ENCODE data around the gene BCAR1.
"Not testable (repeated sequence)": the region's sequence is repeated elsewhere in the genome, so short reads cannot be mapped to it uniquely, and the experiment has no call there.

Gene BCAR1

GRCh38 chr16:75269358-75269757, 17.9 kb upstream of the BCAR1 start:
- DNase-seq (ENCODE audit: low read depth) = not testable (repeated sequence)

GRCh38 chr16:75267631-75268264, 16.3 kb upstream of the BCAR1 start:
- DNase-seq (ENCODE audit: low read depth) = no peak

GRCh38 chr16:75266738-75267630, 15.6 kb upstream of the BCAR1 start:
- no peak for DNase-seq (ENCODE audit: low read depth)

GRCh38 chr16:75265911-75266701, 14.7 kb upstream of the BCAR1 start:
- no peak for DNase-seq (ENCODE audit: low read depth)

GRCh38 chr16:75264999-75265910, 13.8 kb upstream of the BCAR1 start:
- DNase-seq (ENCODE audit: low read depth) = no peak

DNA sequence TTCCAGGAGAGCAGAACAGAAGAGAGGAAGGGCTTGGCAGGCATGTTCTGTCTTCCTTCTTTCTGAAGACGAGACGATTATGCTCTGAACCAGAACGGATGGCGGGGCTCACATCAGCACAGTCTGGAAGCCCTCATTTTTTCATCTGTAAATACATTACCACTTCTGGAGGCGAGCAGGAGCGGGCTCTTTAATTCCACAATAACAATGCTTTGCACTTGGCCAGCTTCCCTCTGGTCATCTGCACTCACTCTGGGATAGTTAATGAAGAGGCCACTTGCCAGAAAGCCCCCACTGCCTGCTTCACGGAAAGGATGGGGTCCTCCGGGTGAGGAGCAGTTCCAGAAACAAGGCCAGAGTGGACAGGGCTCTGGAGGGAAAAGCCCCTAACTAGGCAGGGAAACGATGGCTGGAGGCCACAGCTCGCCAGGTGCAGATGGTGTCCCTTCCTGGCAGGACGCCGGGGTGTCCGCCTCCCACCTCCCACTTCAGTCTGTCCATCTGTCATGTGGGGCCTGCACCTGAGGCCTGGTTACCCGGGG, 13.1 kb upstream of the BCAR1 start:
- no peak for DNase-seq (ENCODE audit: low read depth)

DNA sequence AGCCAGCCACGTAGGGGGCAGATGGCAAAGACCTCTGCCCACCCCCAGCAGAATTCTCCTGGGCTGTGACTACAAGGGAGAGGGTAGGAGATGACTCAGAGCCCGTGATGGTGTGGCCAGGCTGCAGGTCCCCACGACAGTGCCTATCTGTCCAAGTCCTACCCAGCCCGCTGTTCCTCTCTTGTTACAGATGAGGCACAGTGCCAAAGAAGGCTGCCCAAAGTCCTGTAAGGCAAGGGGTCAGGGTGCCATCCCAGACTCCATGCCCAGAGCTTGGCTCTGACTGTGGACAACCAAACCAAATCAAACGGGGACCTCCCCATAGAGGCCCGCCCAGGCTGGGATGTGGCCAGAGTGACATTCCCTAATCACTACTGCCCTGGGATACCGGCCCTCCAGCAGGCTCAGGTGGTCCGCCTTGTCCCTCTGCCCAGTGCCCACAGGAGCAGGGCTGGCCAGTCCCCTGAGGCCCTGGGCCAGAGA, 12.6 kb upstream of the BCAR1 start:
- DNase-seq (ENCODE audit: low read depth) = no peak

GRCh38 chr16:75263291-75263962, 12.0 kb upstream of the BCAR1 start:
- DNase-seq (ENCODE audit: low read depth) = no peak

DNA sequence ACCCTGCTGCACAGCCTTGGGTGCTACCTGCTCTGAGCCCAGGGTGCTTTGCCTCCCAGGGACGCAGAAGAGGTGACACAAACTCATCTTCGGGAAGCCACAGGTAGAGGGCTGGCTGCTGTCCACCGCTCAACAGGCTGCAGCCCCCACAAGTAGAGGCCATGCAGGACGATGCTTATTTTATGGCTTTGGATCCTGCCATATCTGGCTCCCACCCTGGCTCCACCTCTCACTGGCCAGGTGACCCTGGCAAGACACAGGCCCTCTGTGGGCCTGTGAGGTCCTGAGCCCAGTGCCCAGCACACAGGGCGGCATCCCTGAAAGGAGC, 11.3 kb upstream of the BCAR1 start:
- DNase-seq (ENCODE audit: low read depth) = no peak

DNA sequence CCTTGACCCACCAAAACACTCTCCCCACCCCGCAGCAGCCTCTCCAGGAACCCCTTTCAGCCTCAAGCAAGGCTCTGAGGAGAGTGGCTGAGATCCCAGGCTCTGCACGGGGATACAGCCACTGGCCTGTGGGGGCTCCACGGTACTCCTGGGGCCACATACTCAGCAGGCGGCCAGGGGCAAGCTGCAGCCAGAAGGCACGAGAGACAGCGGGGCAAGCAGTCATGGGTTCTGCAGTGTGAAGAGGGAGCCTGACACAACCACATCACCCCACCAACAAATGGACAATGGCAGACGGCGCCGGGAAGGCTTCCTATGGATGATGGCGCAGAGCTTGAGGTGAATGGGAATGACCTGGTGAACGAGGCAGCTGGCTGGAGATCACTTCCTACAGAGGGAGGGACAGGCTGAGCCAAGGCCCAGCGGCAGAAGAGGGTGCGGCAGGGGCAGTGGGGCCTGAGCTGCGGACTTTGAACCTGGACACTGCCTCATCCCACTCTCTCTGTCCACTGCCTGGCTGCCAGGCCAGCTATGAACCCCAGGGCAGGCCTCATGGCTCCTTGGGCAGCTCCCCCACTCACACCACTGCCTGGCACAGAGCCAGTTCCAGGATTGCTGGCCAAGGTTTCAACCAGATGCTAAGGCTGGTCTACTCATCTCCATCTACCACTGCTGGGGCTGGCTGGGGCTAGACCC, 10.8 kb upstream of the BCAR1 start:
- no peak for DNase-seq (ENCODE audit: low read depth)

- DNase-seq (ENCODE audit: low read depth) = no peak
Measured at GRCh38 chr16:75261590-75262078, 10.2 kb upstream of the BCAR1 start.

- DNase-seq (ENCODE audit: low read depth) = no peak
Measured at GRCh38 chr16:75260851-75261589, 9.6 kb upstream of the BCAR1 start.

DNA sequence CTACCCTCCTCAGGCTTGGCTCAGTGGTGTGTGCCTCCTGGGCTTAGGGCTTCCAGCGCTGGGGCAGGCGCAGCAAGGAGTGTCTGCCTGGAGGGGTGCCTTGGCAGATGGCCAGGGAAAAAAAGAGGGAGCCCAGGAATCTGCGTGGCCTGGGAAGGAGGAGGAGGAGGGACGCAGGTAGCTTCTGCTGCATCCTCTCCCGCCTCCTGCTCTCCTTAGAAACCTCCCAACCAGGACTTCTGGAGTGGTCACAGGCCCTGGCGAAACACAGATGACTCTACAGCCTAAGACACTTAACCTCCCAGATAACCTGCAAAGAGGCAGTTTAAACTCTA, 7.3 kb upstream of the BCAR1 start:
- DNase-seq (ENCODE audit: low read depth) = no peak

DNA sequence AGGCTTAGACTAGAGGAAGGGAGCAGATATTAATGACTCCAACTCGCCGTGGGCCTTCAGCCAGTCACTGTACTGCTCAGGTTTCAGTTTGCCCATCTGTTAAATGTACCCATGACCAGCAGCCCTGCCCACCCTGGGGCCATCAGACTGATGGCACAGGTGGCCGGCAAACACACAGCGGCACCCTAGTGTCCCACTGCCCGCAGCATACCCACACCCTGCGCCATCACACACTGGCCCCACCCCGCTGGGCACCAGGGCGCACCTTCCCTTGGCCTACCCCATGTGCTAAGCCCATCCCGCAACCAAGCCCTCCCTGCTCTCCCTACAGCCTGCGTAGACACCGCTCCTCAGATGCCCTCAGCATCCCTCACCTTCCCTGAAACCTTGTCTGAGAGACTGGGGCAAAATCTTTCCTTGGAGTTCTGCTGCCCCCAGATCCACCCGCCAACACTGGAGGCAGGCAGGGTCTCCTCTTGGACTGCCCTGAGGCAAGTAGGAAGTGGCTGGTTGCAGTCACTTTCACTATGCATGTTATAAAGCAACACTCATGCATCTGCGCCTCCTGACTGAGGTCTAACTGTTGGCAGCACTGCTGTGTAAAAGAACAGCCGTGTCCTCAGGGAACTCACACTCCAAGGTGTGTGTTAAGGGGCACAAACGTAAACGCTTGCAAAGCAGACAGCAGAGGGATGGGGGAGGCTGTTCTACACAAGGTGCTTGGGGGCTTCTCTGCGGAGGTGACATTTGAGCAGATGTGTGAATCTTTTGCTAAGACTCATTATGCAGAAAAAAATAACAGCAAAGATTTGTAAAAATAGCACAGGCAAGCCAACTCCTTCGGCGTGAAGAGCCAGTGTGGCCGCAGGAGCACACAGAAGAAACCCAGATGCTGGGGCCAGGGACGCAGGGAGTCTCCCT, 6.7 kb upstream of the BCAR1 start:
- no peak for DNase-seq (ENCODE audit: low read depth)

- DNase-seq (ENCODE audit: low read depth) = no peak
Measured at GRCh38 chr16:75256696-75257343, 5.4 kb upstream of the BCAR1 start.

DNA sequence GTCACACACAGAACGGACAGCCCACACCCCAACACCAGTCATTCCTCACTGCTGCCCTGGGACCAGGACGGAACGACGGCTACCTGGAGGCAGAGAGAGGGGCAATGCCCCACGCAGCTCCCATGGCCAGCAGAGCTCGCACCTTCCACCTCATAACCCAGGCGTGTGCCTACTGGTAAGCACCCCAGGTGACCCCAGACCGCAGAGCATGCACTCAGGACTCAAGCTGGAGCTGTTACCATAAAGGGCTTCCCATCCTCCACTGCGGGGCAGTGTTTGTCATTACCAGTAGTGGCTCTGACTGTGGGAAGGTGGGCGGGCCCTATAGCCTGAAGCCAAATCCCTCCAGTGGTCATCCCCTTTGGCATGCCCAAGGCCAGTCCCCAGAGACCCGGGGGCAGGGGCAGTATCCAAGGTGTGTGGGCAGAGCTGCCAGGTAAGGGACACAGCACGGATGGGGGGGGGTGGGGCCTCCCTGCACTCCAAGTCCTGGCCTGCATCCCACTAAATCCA, 4.7 kb upstream of the BCAR1 start:
- DNase-seq (ENCODE audit: low read depth) = no peak

- no peak for DNase-seq (ENCODE audit: low read depth)
Measured at GRCh38 chr16:75254359-75254837, 3.0 kb upstream of the BCAR1 start.
